ENCODE results near the gene LIPI. TPM values are rescaled to one million over a fixed set of nuclear protein-coding genes. Genes with fewer than 3 reads are reported as not detected.

Gene LIPI
- 1 to 10 TPM in 1 of 4 donors, not detected in 3; 2.1 TPM for total RNA-seq

GRCh38 chr21:14210738-14211137, at the start of gene LIPI:
TSS of gene LIPI (minus strand) at chr21:14210955. CDS start at chr21:14210845, 110 bp downstream.
- Histone ChIP-seq H3K4me1 (peaks cover 0 to 9% (median 0%) of the 10 kb centered on the region in 4 donors), H3K9me3 (no peaks in the 10 kb centered on the region), H3K27me3 (no peaks in the 10 kb centered on the region), H3K4me3 (no peak within 1 kb of the TSS), H3K27ac (no peak within 1 kb of the TSS), H3K36me3 (no peaks in the 10 kb centered on the region)
- 28 to 92% methylated on average over 1 of the region's 1 CpG for WGBS, 2 donors
- TF ChIP-seq CTCF (IDR thresholded peaks at IDR 0.05) = no peak
- no peak for TF ChIP-seq EP300 (IDR thresholded peaks at IDR 0.05)
- no peak for TF ChIP-seq POLR2A (IDR thresholded peaks at IDR 0.05)
- DNase-seq (ENCODE audit: low spot score in 2 of 2) = no peak

GRCh38 chr21:14260174-14260764, 49.5 kb upstream of the LIPI start:
- Histone ChIP-seq H3K27me3 (no peaks in the 10 kb centered on the region), H3K36me3 (no peaks in the 10 kb centered on the region), H3K4me1 (no peaks in the 10 kb centered on the region), H3K9me3 (no peaks in the 10 kb centered on the region), H3K4me3 (no peak overlapping the region), H3K27ac (no peak overlapping the region)
- WGBS, 2 donors = 10 to 19% methylated on average over 1 of the region's 1 CpG
- DNase-seq (ENCODE audit: low spot score in 2 of 2) = no peak
- no peak for TF ChIP-seq POLR2A (IDR thresholded peaks at IDR 0.05)
- TF ChIP-seq EP300 (IDR thresholded peaks at IDR 0.05) = no peak
- TF ChIP-seq CTCF (IDR thresholded peaks at IDR 0.05) = no peak

GRCh38 chr21:14259747-14260146, 49.0 kb upstream of the LIPI start:
- Histone ChIP-seq H3K4me1 (no peaks in the 10 kb centered on the region), H3K4me3 (no peak overlapping the region), H3K9me3 (no peaks in the 10 kb centered on the region), H3K36me3 (no peaks in the 10 kb centered on the region), H3K27ac (no peak overlapping the region), H3K27me3 (no peaks in the 10 kb centered on the region)
- DNase-seq (ENCODE audit: low spot score in 2 of 2) = no peak
- peak; percentile 46 to 61 (median 50) for TF ChIP-seq CTCF (IDR thresholded peaks at IDR 0.05)
- no peak for TF ChIP-seq EP300 (IDR thresholded peaks at IDR 0.05)
- 42 to 44% methylated on average over 3 of the region's 3 CpGs for WGBS, 2 donors

- Histone ChIP-seq H3K4me3 (no peak overlapping the region), H3K27me3 (no peaks in the 10 kb centered on the region), H3K27ac (peak overlapping the region in 1 of 4 donors; percentile 38), H3K4me1 (peaks cover 0 to 4% (median 2%) of the 10 kb centered on the region in 4 donors), H3K9me3 (no peaks in the 10 kb centered on the region), H3K36me3 (no peaks in the 10 kb centered on the region)
- whole genome bisulfite sequencing, 2 donors = 24 to 33% methylated on average over 1 of the region's 1 CpG
- no peak for DNase-seq (ENCODE audit: low spot score in 2 of 2)
- TF ChIP-seq CTCF (IDR thresholded peaks at IDR 0.05) (no peak), POLR2A (IDR thresholded peaks at IDR 0.05) (no peak), EP300 (IDR thresholded peaks at IDR 0.05) (no peak)
Observed at GRCh38 chr21:14251336-14251735, 40.6 kb upstream of the LIPI start.

- Histone ChIP-seq H3K27me3 (no peaks in the 10 kb centered on the region), H3K4me3 (no peak overlapping the region), H3K4me1 (no peaks in the 10 kb centered on the region), H3K27ac (no peak overlapping the region), H3K36me3 (no peaks in the 10 kb centered on the region), H3K9me3 (no peaks in the 10 kb centered on the region)
- no peak for TF ChIP-seq EP300 (IDR thresholded peaks at IDR 0.05)
- TF ChIP-seq CTCF (IDR thresholded peaks at IDR 0.05) = no peak
- TF ChIP-seq POLR2A (IDR thresholded peaks at IDR 0.05) = no peak
- DNase-seq (ENCODE audit: low spot score in 2 of 2) = no peak
Observed at GRCh38 chr21:14245711-14246110, 35.0 kb upstream of the LIPI start.
